HFF-Myc (cell line): ENCODE results near the gene SNX18.

Experiments
- DNase-seq: peaks from one replicate; pipeline ENCODE4 v3.0.0-alpha.2; 2011; ENCODE audit warnings: low read depth; ENCODE audit errors: extremely low read depth
- H3K4me3 ChIP-seq: replicated peaks from 2 replicates; pipeline ENCODE4 v1.5.1; 2011; ENCODE audit warnings: low read depth, mild to moderate bottlenecking, control low read depth, low read length
- TF ChIP-seq, protein P1 (sequence below): IDR thresholded peaks from 2 replicates; pipeline ENCODE4 v1.5.1; 2012; ENCODE audit warnings: mild to moderate bottlenecking, low read depth, low read length, control low read depth; ENCODE audit errors: missing control alignments

The SNX18 gene

DNA sequence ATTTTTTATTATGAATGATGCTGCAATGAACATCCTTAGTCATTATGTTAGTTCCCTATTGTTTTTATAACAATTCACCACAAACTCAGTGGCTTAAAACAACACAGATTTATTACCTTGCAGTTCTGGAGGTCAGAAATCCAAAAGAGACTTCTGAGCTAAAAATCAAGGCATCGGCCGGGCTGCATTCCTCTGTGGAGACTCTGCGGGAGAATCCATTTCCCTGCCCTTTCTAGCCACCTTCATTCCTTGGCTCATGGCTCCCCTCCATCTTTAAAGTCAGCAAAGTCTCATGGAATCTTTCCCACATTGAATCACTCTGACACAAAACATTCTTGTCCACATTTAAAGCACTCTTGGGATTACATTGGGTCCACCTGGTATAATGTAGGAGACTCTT, 38.6 kb downstream of the SNX18 start:
- no peak overlapping the region for H3K4me3 ChIP-seq
- no peak for DNase-seq
- TF ChIP-seq, protein P1, sequence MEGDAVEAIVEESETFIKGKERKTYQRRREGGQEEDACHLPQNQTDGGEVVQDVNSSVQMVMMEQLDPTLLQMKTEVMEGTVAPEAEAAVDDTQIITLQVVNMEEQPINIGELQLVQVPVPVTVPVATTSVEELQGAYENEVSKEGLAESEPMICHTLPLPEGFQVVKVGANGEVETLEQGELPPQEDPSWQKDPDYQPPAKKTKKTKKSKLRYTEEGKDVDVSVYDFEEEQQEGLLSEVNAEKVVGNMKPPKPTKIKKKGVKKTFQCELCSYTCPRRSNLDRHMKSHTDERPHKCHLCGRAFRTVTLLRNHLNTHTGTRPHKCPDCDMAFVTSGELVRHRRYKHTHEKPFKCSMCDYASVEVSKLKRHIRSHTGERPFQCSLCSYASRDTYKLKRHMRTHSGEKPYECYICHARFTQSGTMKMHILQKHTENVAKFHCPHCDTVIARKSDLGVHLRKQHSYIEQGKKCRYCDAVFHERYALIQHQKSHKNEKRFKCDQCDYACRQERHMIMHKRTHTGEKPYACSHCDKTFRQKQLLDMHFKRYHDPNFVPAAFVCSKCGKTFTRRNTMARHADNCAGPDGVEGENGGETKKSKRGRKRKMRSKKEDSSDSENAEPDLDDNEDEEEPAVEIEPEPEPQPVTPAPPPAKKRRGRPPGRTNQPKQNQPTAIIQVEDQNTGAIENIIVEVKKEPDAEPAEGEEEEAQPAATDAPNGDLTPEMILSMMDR, result no peak

DNA sequence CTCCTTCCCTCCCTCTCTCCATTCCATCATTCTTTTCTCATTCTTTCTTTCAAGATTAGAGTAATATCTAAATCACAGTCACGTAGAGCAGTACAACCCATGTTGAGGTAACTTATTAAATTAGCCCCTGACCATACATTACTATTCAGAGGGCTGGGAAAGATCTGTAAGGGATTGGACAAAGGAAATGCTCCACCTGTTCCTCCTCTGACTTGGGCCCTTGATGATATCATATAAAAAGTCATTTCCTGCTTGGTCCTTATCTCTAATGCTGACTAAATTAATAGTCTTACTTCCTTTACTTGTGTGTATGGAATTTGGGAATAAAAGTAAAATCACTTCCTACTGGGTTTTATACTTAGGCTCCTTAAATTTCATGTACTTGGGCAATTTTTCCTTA, 40.8 kb downstream of the SNX18 start:
- no peak for DNase-seq
- TF ChIP-seq, protein P1, result no peak
- no peak overlapping the region for H3K4me3 ChIP-seq

DNA sequence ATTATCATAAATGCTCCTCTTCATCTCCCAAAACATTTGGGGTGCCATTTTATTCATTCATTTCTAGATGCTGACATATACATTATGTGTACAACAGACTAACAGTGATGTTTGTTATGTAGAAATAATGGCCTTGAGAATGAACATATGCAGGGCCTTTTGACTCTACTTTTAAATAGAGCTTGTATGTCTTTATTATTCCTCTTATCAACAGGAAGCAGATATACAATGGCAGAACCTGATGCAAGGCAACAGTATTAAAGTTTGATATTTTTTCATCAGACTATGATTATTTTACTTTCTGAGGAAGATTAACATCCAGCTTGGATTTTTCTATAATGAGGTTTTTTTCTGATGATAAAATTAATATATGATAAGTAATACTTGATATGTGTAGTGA, 44.1 kb downstream of the SNX18 start:
- DNase-seq, result no peak
- TF ChIP-seq, protein P1, result no peak
- H3K4me3 ChIP-seq, result no peak overlapping the region

- no peak overlapping the region for H3K4me3 ChIP-seq
- TF ChIP-seq, protein P1, result no peak
Observed at GRCh38 chr5:54563083-54563761, 45.7 kb downstream of the SNX18 start.

DNA sequence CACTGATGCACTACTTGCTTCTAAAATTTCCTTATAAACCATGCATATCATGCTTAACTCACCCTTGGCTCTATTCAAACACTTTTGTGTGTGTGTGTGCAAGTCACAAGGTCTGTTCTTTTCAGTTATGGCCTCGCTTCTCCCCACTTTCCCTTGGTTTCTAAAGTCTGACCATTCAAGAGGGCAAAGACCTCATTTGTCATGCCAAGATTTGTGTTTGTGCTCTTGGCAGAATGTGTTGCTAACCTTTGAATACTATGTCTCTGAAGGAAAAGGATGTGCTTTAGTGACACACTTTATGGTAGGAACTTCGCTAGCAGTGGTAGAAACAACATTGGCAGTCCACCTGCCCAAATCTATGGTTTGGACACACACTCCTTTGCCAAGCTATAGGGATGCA, 50.4 kb downstream of the SNX18 start:
- TF ChIP-seq, protein P1, result no peak
- no peak overlapping the region for H3K4me3 ChIP-seq
- DNase-seq, result no peak

More at GRCh38 chr5:54563083-54563761, 45.7 kb downstream of the SNX18 start:
- DNase-seq, result no peak

DNA sequence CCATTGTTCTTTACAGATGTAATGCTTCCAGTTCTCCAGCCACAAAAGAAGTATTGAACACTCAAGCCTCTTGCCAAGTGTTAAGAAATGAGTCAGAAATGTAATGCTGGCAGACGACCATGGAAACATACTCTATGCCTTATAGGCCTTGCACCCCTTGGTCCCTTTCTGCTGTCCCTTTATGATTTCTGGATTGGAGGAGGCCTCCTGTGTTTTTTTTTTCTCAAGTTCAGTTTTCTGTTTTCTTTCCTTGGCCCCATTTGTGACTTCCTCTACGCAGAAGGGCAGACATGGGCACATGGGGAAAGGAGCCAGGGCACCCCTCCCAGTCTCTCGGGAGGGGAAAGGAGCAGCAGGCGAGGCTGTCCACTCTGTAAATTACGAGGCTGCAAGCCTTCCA, 53.4 kb downstream of the SNX18 start:
- TF ChIP-seq, protein P1, result no peak
- H3K4me3 ChIP-seq, result no peak overlapping the region
- DNase-seq, result no peak

GRCh38 chr5:54571462-54571861, 53.9 kb downstream of the SNX18 start:
- no peak for DNase-seq
- TF ChIP-seq, protein P1, result no peak
- no peak overlapping the region for H3K4me3 ChIP-seq
